Peyer's patch (tissue), 4 donors: ENCODE results near the gene SCYGR1. TPM values are rescaled to one million over a fixed set of nuclear protein-coding genes. Genes with fewer than 3 reads are reported as not detected.

ENCODE experiments used
- DNase-seq, 3 donors: peaks; one replicate each; pipeline ENCODE4 v3.0.0-alpha.2; 2017 to 2019
- H3K27ac ChIP-seq, 4 donors: fragments of 200-600 bp; sonication (generic); one replicate each; pipeline ENCODE4 v1.5.1; 2016 to 2019
- H3K27me3 ChIP-seq, 2 donors: fragments of 200-600 bp; sonication (generic); one replicate each; pipeline ENCODE4 v1.5.1; 2019
- H3K36me3 ChIP-seq, 3 donors: fragments of 200-600 bp; sonication (generic); one replicate each; pipeline ENCODE4 v1.5.1; 2016 to 2019
- H3K4me1 ChIP-seq, 4 donors: fragments of 200-600 bp; sonication (generic); one replicate each; pipeline ENCODE4 v1.5.1; 2016 to 2019
- H3K4me3 ChIP-seq, 4 donors: fragments of 200-600 bp; sonication (generic); 1 replicate in 3 of 4; 2 replicates in 1 of 4; pipeline ENCODE4 v1.5.1; 2016 to 2019; ENCODE audit warnings: mild to moderate bottlenecking in 1 of 4
- H3K9me3 ChIP-seq, 4 donors: fragments of 200-600 bp; sonication (generic); one replicate each; pipeline ENCODE4 v1.5.1; 2016 to 2019; ENCODE audit warnings: mild to moderate bottlenecking in 1 of 4
- CTCF ChIP-seq, 6 experiments: fragments of 450-650 bp in 4 of 6; fragments of 200-600 bp in 2 of 6; sonication (generic) in 1 of 6; IDR thresholded peaks; one replicate each; pipeline ENCODE4 v1.5.1; 2017 to 2019; ENCODE audit warnings: antibody characterized with exemption in 6 of 6, mild to moderate bottlenecking in 3 of 6, moderate library complexity in 1 of 6
- POLR2A ChIP-seq, 2 donors: fragments of 450-650 bp; IDR thresholded peaks; one replicate each; pipeline ENCODE4 v1.5.1; 2017; ENCODE audit warnings: antibody characterized with exemption in 2 of 2, mild to moderate bottlenecking in 2 of 2, moderate library complexity in 2 of 2
- total RNA-seq, 4 donors: library from RNA; depleted of rRNA; stranded (reverse); fragments of >200 nt; gene quantifications; one replicate each; pipeline ENCODE4 v1.1.0, GENCODE V29; 2016

SCYGR1 gene
- total RNA-seq, 4 donors from 2014 or later: not detected

- Histone ChIP-seq H3K4me1 (no peaks in the 10 kb centered on the region), H3K4me3 (no peak overlapping the region), H3K27me3 (no peaks in the 10 kb centered on the region), H3K36me3 (peaks cover 0 to 31% (median 0%) of the 10 kb centered on the region in 3 donors), H3K27ac (no peak overlapping the region), H3K9me3 (no peaks in the 10 kb centered on the region)
- no peak for DNase-seq
- no peak for TF ChIP-seq POLR2A (IDR thresholded peaks at IDR 0.05)
- no peak for TF ChIP-seq CTCF (IDR thresholded peaks at IDR 0.05)
Observed at GRCh38 chr2:227340106-227340505, 47.6 kb downstream of the SCYGR1 start.

GRCh38 chr2:227339098-227339599 lies 48.6 kb downstream of the SCYGR1 start:
- Histone ChIP-seq H3K27ac (no peak overlapping the region), H3K4me3 (no peak overlapping the region), H3K9me3 (no peaks in the 10 kb centered on the region), H3K36me3 (peaks cover 0 to 41% (median 0%) of the 10 kb centered on the region in 3 donors), H3K27me3 (no peaks in the 10 kb centered on the region), H3K4me1 (no peaks in the 10 kb centered on the region)
- no peak for DNase-seq
- no peak for TF ChIP-seq CTCF (IDR thresholded peaks at IDR 0.05)

Other genes with a start within 250 kb of the SCYGR1 start
- 10 to 100 TPM in 1 of 4 donors, 1 to 10 TPM in 1, under 1 TPM in 2; 0.53 to 24.8 (median 0.95) TPM for gene COL4A4, start 223.7 kb downstream of the SCYGR1 start, total RNA-seq
- 10 to 100 TPM in 2 of 4 donors, 1 to 10 TPM in 1, under 1 TPM in 1; under 0.01 to 67.7 (median 10.2) TPM for gene COL4A3, start 223.3 kb downstream of the SCYGR1 start, total RNA-seq
- 100 to 1,000 TPM in 3 of 4 donors, 10 to 100 TPM in 1; 64.8 to 182 (median 109) TPM for gene MFF, start 62.7 kb downstream of the SCYGR1 start, total RNA-seq
- 100 to 1,000 TPM in 3 of 4 donors, 1 to 10 TPM in 1; 4.1 to 489 (median 221) TPM for gene TM4SF20, start 8.6 kb downstream of the SCYGR1 start, total RNA-seq
- 10 to 100 TPM; 24.8 to 68.1 (median 62.6) TPM for gene AGFG1, start 84.2 kb upstream of the SCYGR1 start, total RNA-seq
- not detected for gene SCYGR2, start 210.9 kb upstream of the SCYGR1 start, total RNA-seq
- gene SCYGR3, start 226.9 kb upstream of the SCYGR1 start, total RNA-seq: not detected
- gene SCYGR4, start 229.5 kb upstream of the SCYGR1 start, total RNA-seq: not detected